Endodermal cell (in vitro differentiated cells): ENCODE data around the gene PMM2. TPM values are rescaled to one million over a fixed set of nuclear protein-coding genes. Genes with fewer than 3 reads are reported as not detected.

Experiments
- DNase-seq: peaks from one replicate; pipeline ENCODE4 v3.0.0-alpha.2; 2017
- H3K27ac ChIP-seq: 2 replicates; pipeline ENCODE4 v1.5.1; 2013; ENCODE audit warnings: mild to moderate bottlenecking, low read depth, low read length, moderate library complexity
- H3K27me3 ChIP-seq: 2 replicates; pipeline ENCODE4 v1.6.1; 2013; ENCODE audit warnings: mild to moderate bottlenecking, low read length, moderate library complexity; ENCODE audit not compliant: insufficient read depth, control insufficient read depth, poor library complexity, severe bottlenecking
- H3K36me3 ChIP-seq: 2 replicates; pipeline ENCODE4 v1.7.0; 2013; ENCODE audit warnings: mild to moderate bottlenecking, low read length, moderate library complexity; ENCODE audit not compliant: control insufficient read depth, insufficient read depth
- H3K4me1 ChIP-seq: one replicate; pipeline ENCODE4 v1.7.0; 2013; ENCODE audit warnings: low read length; ENCODE audit not compliant: control insufficient read depth, insufficient read depth
- H3K4me3 ChIP-seq: 2 replicates; pipeline ENCODE4 v1.5.1; 2013; ENCODE audit warnings: mild to moderate bottlenecking, low read length, moderate library complexity
- H3K9ac ChIP-seq: 2 replicates; pipeline ENCODE4 v1.6.1; 2013; ENCODE audit warnings: mild to moderate bottlenecking, low read length, moderate library complexity; ENCODE audit not compliant: poor library complexity, severe bottlenecking; ENCODE audit errors: extremely low read depth
- H3K9me3 ChIP-seq: 2 replicates; pipeline ENCODE4 v1.6.1; 2013; ENCODE audit warnings: mild to moderate bottlenecking, low read length, moderate library complexity; ENCODE audit not compliant: control insufficient read depth
- H3K27ac Mint-ChIP-seq: 2 replicates; pipeline ENCODE4 v1.8.0; 2020; ENCODE audit warnings: mixed read lengths
- H3K27me3 Mint-ChIP-seq: 2 replicates; pipeline ENCODE4 v1.8.0; 2021; ENCODE audit warnings: mild to moderate bottlenecking, mixed read lengths; ENCODE audit not compliant: insufficient read depth
- H3K36me3 Mint-ChIP-seq: 2 replicates; pipeline ENCODE4 v1.8.0; 2020; ENCODE audit warnings: low read depth, mixed read lengths
- H3K4me1 Mint-ChIP-seq: 2 replicates; pipeline ENCODE4 v1.8.0; 2020; ENCODE audit warnings: mixed read lengths
- H3K4me3 Mint-ChIP-seq: 2 replicates; pipeline ENCODE4 v1.8.0; 2020; ENCODE audit warnings: mild to moderate bottlenecking, moderate library complexity, mixed read lengths
- H3K9me3 Mint-ChIP-seq: 2 replicates; pipeline ENCODE4 v1.8.0; 2020; ENCODE audit warnings: mild to moderate bottlenecking, mixed read lengths
- CTCF ChIP-seq: fragments of 200-600 bp; sonication (generic); conservative IDR thresholded peaks from 2 replicates; pipeline ENCODE4 v1.5.0; 2021; ENCODE audit warnings: antibody characterized with exemption, mild to moderate bottlenecking
- WGBS, 2 experiments: methylation state at CpG; one replicate each; pipeline versions ENCODE4 v1.1.5 to v1.1.7; 2013; ENCODE audit warnings: missing lambda C conversion rate in 2 of 2, mixed read lengths in 1 of 2; ENCODE audit not compliant: insufficient coverage in 1 of 2, insufficient read length in 1 of 2; 5-methylcytosine and 5-hydroxymethylcytosine counted together
- total RNA-seq, 2 donors: library from RNA; stranded (reverse); fragmentation: NEBNext Ultra II Directional in 1 of 2; extraction: Animal tissue kit (Norgen Biotek cat#: 25700) in 1 of 2; gene quantifications; 2 replicates in 1 of 2; 3 replicates in 1 of 2; pipeline ENCODE4 v1.2.1, GENCODE V29; 2021

Gene PMM2
- total RNA-seq, 2 donors from 2014 or later: 47.6 to 48.2 TPM

- no peaks in the 10 kb centered on the region for H3K9me3 ChIP-seq
- Mint-ChIP-seq H3K4me1 (peaks cover 18% of the 10 kb centered on the region), H3K27me3 (no peaks in the 10 kb centered on the region), H3K27ac (no peak overlapping the region), H3K9me3 (no peaks in the 10 kb centered on the region), H3K36me3 (peaks cover 83% of the 10 kb centered on the region), H3K4me3 (no peak overlapping the region)
- DNase-seq: no peak
- peaks cover 11% of the 10 kb centered on the region for H3K4me1 ChIP-seq
- H3K9ac ChIP-seq: no peak overlapping the region
- H3K27me3 ChIP-seq: no peaks in the 10 kb centered on the region
- peaks cover 86% of the 10 kb centered on the region for H3K36me3 ChIP-seq
- no peak for TF ChIP-seq CTCF
- H3K27ac ChIP-seq: no peak overlapping the region
- no peak overlapping the region for H3K4me3 ChIP-seq
- 96 to 100% methylated on average over 6 of the region's 6 CpGs for WGBS, 2 experiments
Measured at GRCh38 chr16:8816967-8817655, 19.5 kb downstream of the PMM2 start.

GRCh38 chr16:8818504-8819270, 21.0 kb downstream of the PMM2 start:
- WGBS, 2 experiments: 81 to 86% methylated on average over 7 to 10 of the region's 10 CpGs
- peak overlapping the region; percentile 42 for H3K27ac Mint-ChIP-seq
- no peak overlapping the region for H3K27ac ChIP-seq

More at GRCh38 chr16:8818504-8819270, 21.0 kb downstream of the PMM2 start:
- Histone ChIP-seq H3K27me3 (no peaks in the 10 kb centered on the region), H3K4me1 (peaks cover 11% of the 10 kb centered on the region), H3K9ac (no peak overlapping the region), H3K9me3 (peaks cover 12% of the 10 kb centered on the region), H3K4me3 (no peak overlapping the region), H3K36me3 (peaks cover 86% of the 10 kb centered on the region)
- peak; percentile 65 for DNase-seq
- Mint-ChIP-seq H3K9me3 (no peaks in the 10 kb centered on the region), H3K4me1 (peaks cover 20% of the 10 kb centered on the region), H3K27me3 (no peaks in the 10 kb centered on the region), H3K4me3 (no peak overlapping the region), H3K36me3 (peaks cover 81% of the 10 kb centered on the region)
- peak; percentile 25 for TF ChIP-seq CTCF
